Occipital lobe (tissue), 2 donors: Measurements from ENCODE around the gene SLC17A9. TPM values are rescaled to one million over a fixed set of nuclear protein-coding genes. Genes with fewer than 3 reads are reported as not detected.
"Not testable (repeated sequence)": the region's sequence is repeated elsewhere in the genome, so short reads cannot be mapped to it uniquely, and the experiment has no call there.

Source experiments
- DNase-seq: peaks from one replicate; lab custom pipeline; 2025; lab: John Stamatoyannopoulos, UW
- total RNA-seq: library from RNA; depleted of rRNA; stranded (reverse); fragments of >200 nt; gene quantifications from one replicate; pipeline ENCODE4 v1.2.3, GENCODE V29; 2014

The SLC17A9 gene
- total RNA-seq, 1 donor from 2014 or later, result 0.16 TPM

GRCh38 chr20:62920039-62920645, 32.4 kb upstream of the SLC17A9 start:
- no peak for DNase-seq

- no peak for DNase-seq
Observed at GRCh38 chr20:62921119-62921687, 31.3 kb upstream of the SLC17A9 start.

DNA sequence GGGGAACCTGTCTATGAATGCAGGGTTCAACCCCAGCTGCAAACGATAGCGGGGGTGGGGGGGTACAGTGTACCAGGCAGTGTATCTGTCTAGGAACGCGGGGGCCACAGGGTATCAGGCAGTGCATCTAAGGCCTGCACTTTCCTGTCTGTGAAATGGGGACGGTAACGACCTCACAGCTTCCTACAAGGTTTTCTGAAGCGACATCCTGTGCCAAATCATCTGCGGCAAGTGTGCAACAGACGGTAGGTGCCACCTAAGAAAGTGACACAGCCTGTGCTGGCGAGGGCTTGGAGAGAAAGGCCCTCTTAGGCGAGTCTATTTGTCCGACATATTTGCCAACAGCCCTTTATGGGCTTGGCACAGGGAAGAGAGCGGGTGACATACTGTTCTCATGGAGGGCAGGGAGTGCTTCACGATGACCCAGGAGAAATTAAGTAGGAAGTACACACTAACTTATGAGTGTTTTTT, 30.0 kb upstream of the SLC17A9 start:
- no peak for DNase-seq

GRCh38 chr20:62923059-62923668, 29.3 kb upstream of the SLC17A9 start:
- not testable (repeated sequence) for DNase-seq

DNA sequence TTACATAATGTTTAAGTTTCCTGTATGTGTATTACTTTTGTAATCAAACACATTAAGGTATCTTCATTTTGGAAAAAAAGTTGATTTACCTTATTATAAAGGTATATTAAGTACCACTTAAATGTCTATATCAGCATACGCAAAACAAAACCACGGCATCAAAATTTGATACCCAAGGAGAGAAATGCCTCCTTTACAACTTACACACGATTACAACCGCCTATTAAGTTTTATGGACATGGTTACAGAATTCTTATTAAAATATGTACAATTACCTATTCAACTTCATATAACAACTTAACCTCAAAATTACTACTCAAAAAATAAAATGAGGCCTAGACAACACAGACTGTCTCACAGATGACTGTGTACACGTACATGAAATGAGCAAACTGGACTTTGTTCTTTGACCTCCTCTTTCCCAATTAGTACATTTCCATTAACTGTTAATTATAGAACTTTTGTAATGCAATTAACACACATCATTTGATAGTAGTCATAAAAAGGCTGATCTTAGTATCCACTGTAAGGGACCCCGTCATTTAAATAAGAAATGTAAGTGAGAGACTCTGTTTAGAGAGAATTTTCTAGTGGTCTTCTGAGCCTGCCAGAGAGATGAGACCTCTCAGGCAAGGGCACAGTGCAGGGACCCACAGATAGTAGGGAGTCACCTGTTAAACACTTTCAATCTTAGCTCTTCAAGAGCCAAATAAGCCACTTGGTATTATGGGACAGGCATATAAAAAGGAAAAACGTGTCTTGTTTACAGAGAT, 28.7 kb upstream of the SLC17A9 start:
- DNase-seq, result no peak

GRCh38 chr20:62924442-62925075, 27.9 kb upstream of the SLC17A9 start:
- no peak for DNase-seq

DNA sequence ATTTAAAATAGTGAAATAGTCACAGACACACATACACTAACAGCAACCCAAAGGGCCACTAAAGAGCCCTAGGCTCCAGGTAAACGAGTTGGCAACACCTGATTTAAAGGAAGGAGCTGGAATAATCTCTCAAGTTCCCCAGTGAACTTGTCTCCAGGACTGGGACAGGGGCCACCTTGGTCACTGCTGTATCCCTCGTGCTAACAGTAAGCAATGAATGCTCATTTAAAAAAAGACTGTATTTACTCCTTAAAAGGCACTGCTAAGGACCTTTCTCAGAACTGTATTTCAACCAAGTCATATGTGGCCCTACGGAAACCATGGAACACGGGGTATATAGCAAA, 27.5 kb upstream of the SLC17A9 start:
- no peak for DNase-seq

DNA sequence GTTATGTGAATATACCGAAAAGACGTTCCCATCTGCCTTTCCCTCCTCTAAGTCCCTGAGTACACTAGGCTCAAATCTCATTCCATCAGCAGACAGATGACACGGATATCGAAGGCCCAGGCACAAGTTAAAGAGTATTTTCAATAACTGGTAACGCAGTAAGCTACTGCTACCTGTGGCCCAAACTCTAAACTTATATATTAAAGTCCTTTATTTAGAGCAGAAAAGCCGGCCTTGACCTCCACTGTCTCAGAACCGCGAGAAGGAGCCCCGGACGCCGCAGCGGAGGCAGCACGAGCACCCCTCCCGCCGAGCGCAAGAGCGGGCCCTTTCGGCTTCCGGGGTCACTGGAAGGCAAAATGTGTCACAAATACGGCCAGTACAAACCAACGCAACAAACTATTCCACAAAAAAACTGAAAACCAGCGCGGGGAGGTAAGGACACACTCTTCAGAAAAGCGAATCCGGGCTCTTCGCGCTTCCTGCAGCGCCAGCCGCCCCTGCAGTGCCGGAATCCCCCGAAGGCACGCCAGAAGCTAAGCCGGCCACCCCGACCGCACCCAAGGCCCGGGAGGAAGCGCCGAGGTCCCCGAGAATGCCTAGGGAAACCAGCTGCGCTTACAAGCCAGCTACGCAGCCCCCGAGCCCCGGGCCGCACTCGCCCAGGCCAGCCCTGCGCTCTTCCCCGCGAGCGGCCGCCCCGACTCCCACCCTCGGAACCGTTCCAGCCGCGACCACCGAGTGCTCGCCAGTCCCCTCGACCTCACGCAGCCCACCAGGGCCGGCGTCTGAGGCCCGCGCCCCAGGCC, 26.9 kb upstream of the SLC17A9 start:
- no peak for DNase-seq

DNA sequence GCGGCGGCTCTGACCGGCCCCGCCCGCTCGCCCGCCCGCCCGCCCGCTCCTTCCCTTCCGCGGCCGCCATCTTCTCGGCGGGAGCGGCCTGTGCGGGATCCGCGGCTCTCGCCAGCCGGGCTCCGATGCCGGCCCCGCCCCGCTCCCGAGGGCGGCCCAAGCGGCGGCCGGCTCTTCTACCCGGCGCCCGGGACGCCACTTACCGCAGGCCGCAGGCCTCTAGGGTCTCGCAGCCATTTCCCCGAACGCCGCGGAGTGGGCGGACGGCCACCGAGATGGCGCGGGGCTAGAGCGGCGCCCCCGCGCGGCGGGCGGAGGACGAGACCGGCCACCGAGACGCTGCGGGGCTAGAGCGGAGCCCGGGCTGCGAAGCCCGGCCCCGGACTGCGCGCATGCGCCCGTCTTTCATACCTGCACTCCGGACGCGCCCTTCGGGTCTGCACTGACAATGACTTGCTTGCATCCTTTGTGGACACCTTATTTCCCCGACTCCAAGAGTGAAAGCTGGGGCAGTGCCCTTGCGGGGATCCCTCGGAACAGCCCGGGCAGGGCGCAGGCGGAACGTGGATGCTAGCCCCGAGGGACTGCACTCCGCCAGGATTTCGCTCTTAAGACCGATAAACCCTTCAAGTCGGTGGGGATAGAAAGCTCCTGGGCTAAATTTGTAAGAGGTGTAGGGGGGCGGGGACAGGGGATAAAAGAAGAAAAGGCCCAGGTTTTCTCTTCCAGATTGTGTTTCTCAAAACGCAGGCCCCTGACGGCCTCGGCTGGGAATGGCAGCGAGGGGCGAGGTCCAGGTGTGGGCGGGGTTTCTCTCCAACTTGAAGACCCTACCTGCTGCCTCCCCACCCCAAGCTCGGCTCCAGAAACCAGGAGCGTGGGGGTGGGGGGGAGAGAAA, 26.0 kb upstream of the SLC17A9 start, which contains the start of gene DIDO1:
DIDO1 (minus strand) TSS at position 277 of the 899 bp plus-strand sequence.
- DNase-seq, result peak; percentile 84

GRCh38 chr20:62927128-62927705, 25.3 kb upstream of the SLC17A9 start:
- no peak for DNase-seq

- DNase-seq, result no peak
Observed at GRCh38 chr20:62928246-62928939, 24.1 kb upstream of the SLC17A9 start.

- DNase-seq, result no peak
Observed at GRCh38 chr20:62929051-62929538, 23.4 kb upstream of the SLC17A9 start.

DNA sequence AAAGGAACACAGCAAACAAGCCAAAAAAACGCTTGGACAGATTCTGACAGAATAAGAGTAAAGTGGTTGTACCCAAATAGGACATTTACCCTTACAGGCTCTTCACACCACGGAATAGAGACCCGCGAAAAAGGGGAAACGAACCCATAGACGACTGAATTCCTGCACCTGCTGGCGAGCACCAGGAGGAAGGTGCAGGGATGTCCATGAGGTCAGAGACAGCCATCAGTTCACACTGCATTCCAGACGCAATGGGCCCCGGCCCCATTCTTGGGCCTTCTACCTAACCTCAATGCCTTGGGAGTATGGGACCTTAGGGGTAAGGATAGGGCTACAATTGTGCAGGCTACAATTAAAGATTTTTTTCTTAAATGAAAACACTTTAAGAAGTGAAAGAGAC, 21.0 kb upstream of the SLC17A9 start:
- DNase-seq, result no peak

- DNase-seq, result no peak
Observed at GRCh38 chr20:62933966-62934365, 18.5 kb upstream of the SLC17A9 start.

DNA sequence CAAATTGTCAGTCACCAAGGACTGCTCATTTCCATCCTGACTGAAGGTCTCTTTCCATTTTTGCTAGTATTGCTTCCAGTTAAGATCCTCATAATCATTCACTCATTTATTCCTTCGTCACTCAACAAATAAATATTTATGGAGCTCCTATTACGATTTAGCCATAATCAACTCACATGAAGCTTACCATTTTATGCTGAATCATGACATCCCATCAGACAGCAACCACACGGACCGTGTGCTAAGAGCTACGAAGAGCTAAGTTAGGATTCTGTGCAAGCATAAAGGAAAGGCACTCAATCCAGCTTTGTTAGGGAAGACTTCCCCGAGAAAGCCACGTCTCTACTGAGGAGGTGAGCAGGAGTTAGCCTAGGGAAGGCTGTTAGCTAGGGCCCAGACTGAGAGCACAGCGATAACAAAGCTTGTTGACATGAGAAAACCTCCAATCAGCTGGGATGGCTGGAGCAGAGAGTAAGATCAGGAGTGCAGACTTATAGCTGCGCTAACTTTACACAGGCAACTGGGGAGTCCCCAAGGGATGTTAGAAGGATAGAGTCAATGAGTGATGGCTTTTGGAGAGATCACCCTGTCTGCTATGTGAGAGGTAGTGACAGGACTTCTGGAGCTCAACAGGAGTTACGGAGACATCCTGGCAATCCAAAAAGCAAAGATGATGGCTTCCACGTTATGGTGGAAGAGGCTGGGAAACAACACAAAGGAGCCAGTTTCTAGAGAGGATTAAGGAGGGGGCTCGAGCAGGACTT, 17.1 kb upstream of the SLC17A9 start:
- DNase-seq, result no peak

GRCh38 chr20:62935968-62936585, 16.4 kb upstream of the SLC17A9 start:
- no peak for DNase-seq
